Neural cell (in vitro differentiated cells): ENCODE data around the gene MRPS34.

Experiments
- CTCF ChIP-seq: fragments of 450-650 bp; IDR thresholded peaks from 2 replicates; pipeline ENCODE4 v1.5.1; 2014; ENCODE audit warnings: antibody characterized with exemption, mild to moderate bottlenecking, moderate library complexity; ENCODE audit not compliant: poor library complexity, severe bottlenecking
- MXI1 ChIP-seq: fragments of 450-650 bp; conservative IDR thresholded peaks from 2 replicates; pipeline ENCODE4 v1.6.1; 2014; ENCODE audit warnings: antibody characterized with exemption, mild to moderate bottlenecking; ENCODE audit not compliant: poor library complexity, severe bottlenecking
- SMC3 ChIP-seq: fragments of 450-650 bp; conservative IDR thresholded peaks from 2 replicates; pipeline ENCODE4 v1.6.1; 2014; ENCODE audit warnings: antibody characterized with exemption, mild to moderate bottlenecking, moderate library complexity; ENCODE audit not compliant: poor library complexity

GRCh38 chr16:1810536-1810935 lies 37.6 kb upstream of the MRPS34 start:
- no peak for TF ChIP-seq CTCF
- no peak for TF ChIP-seq MXI1
- no peak for TF ChIP-seq SMC3
